Activated T-helper 1 cell treated with anti-CD3 and anti-CD28 coated beads, Interleukin-12 subunit alpha, Interleukin-12 subunit beta, Interleukin-2, Interleukin-4 antibody, amounts not matched to agents 30 ng/mL and 10 ng/mL and 1 ng/mL, durations not matched to agents 14 hours and 24 hours and 36 hours (primary cell): ENCODE measurements around the gene NCAPG2. TPM values are rescaled to one million over a fixed set of nuclear protein-coding genes. Genes with fewer than 3 reads are reported as not detected.

Experiments used
- DNase-seq: peaks from one replicate; pipeline ENCODE4 v3.0.0; 2021; ENCODE audit warnings: low spot score
- H3K27ac Mint-ChIP-seq: one replicate; pipeline ENCODE4 v1.8.0; 2021; ENCODE audit warnings: mild to moderate bottlenecking, mixed read lengths
- H3K27me3 Mint-ChIP-seq: one replicate; pipeline ENCODE4 v1.8.0; 2022; ENCODE audit warnings: mild to moderate bottlenecking, moderate library complexity, mixed read lengths; ENCODE audit not compliant: insufficient read depth
- H3K36me3 Mint-ChIP-seq: one replicate; pipeline ENCODE4 v1.8.0; 2021; ENCODE audit warnings: low read depth, mixed read lengths
- H3K4me1 Mint-ChIP-seq: one replicate; pipeline ENCODE4 v1.8.0; 2021; ENCODE audit warnings: low read depth, mixed read lengths
- H3K4me3 Mint-ChIP-seq: one replicate; pipeline ENCODE4 v1.8.0; 2021; ENCODE audit warnings: mild to moderate bottlenecking, moderate library complexity, mixed read lengths
- H3K9me3 Mint-ChIP-seq: one replicate; pipeline ENCODE4 v1.8.0; 2021; ENCODE audit warnings: mixed read lengths
- intact Hi-C: fragments of 100-400 bp; cut with micrococcal nuclease; formaldehyde crosslinking; loops from one replicate; pipeline ENCODE4 v1.15.1; 2024
- total RNA-seq: library from RNA; stranded (reverse); gene quantifications from 2 replicates; pipeline ENCODE4 v1.2.3, GENCODE V29; 2022

The NCAPG2 gene
- total RNA-seq, 1 donor from 2014 or later: 76.5 TPM

DNA sequence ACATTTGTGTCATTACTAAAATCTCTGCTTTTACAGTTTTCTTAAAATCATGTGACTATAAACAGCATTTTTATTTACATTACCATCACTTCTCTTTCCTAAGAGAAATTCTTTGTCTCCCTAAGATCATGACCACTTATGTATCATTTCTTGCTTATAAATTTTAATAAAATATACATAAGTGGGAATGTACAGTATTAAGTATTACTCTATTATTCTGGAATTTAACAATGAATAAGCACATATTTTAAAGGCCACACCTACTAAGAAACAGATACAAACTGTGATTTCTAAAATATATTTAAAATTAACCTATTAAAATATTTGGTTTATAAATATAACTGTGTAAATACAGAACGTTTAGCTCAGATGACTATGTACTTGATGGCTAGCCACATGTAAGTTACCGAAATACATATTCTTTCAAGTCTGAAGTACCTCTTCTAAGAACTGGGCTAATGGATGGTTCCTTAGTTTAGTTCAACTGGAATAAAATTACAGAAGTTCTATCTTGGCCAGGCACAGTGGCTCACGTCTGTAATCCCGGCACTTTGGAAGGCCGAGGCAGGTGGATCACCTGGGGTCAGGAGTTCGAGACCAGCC lies 83.7 kb downstream of the NCAPG2 start:
- Mint-ChIP-seq H3K4me3 (no peak overlapping the region), H3K36me3 (peaks cover 21% of the 10 kb centered on the region), H3K4me1 (no peaks in the 10 kb centered on the region), H3K9me3 (no peaks in the 10 kb centered on the region), H3K27me3 (no peaks in the 10 kb centered on the region), H3K27ac (no peak overlapping the region)
- intact Hi-C loops: no loop called here
- no peak for DNase-seq

DNA sequence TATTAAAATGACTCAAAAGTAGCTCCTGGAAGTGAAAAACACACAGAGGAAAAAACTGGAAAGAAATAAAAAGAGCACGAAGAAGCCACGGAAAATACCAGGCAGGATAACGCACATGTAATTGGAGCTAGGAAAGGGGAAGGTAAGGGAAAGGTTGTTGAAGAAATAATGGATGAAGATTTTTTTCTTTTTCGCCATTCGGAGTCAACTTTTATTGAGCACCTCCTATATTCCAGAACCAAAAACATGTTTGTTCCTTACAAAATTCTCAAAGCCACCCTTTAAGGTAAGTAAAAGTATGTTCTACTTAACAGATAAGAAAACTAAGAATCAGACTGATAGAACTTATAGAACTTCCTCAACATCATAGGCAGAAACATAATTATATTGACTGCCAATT lies 84.2 kb downstream of the NCAPG2 start:
- H3K4me1 Mint-ChIP-seq: no peaks in the 10 kb centered on the region
- DNase-seq: no peak
- peaks cover 21% of the 10 kb centered on the region for H3K36me3 Mint-ChIP-seq
- intact Hi-C loops: no loop called here
- H3K4me3 Mint-ChIP-seq: no peak overlapping the region
- H3K9me3 Mint-ChIP-seq: no peaks in the 10 kb centered on the region
- no peak overlapping the region for H3K27ac Mint-ChIP-seq
- no peaks in the 10 kb centered on the region for H3K27me3 Mint-ChIP-seq

DNA sequence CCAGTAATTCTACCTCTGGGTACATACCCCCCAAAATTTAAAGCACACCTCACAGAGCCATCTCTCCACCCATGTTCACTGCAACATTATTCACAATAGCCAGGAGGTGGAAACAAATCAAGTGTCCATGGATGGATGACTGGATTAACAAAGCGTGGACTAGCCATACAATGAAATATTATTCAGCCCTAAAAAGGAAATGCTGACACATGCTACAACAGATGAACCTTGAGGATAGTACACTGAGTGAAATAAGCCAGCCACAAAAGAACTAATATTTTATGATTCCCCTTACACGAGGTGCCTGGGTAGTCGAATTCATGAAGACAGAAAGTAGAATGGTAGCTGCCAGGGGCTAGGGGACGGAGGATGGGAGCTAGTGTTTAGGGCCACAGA lies 85.9 kb downstream of the NCAPG2 start:
- Mint-ChIP-seq H3K4me3 (no peak overlapping the region), H3K9me3 (no peaks in the 10 kb centered on the region), H3K27me3 (no peaks in the 10 kb centered on the region), H3K4me1 (no peaks in the 10 kb centered on the region), H3K27ac (no peak overlapping the region), H3K36me3 (peaks cover 18% of the 10 kb centered on the region)
- intact Hi-C loops: no loop called here
- DNase-seq: no peak

DNA sequence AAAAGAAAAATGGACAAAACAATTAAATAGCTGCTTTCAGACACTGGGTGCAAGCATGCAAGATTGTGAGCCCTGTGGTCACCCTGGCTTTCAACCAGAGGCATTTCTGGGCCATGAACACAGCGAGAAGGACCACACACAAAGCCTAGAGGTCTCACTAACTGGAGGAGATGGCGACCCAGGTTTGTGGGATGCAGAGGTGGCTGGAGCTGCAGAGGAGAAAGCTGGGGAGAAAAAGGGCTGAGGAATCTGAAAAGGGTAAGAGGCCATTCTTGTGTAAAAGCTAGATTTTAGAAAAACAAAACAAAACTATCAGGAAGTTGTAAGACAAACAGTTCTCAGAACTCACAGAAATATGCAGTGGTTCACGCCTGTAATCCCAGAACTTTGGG lies 86.9 kb downstream of the NCAPG2 start:
- Mint-ChIP-seq H3K27ac (no peak overlapping the region), H3K4me3 (no peak overlapping the region), H3K4me1 (no peaks in the 10 kb centered on the region), H3K9me3 (no peaks in the 10 kb centered on the region), H3K36me3 (peaks cover 10% of the 10 kb centered on the region), H3K27me3 (no peaks in the 10 kb centered on the region)
- intact Hi-C loops: no loop called here
- DNase-seq: no peak

DNA sequence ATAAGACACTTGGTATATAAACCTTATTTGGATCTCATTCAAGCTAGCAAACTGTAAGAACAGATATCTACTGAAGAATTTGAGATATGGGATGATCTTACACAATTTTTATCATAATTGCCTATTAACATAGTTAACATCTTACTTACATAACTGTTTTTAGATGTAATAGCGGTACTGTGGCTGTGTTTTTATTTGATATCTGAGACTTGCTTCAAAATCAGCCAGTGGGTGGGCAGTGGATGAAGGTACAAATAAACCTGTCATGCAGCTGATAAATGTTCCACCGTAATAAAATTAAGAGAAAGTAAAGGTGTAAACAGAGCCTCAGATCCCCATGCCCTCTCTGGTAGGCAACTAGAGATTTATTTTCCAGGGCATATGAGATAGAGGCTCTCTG lies 88.6 kb downstream of the NCAPG2 start:
- intact Hi-C loops: no loop called here
- Mint-ChIP-seq H3K4me1 (peaks cover 7% of the 10 kb centered on the region), H3K27me3 (no peaks in the 10 kb centered on the region), H3K9me3 (no peaks in the 10 kb centered on the region), H3K4me3 (no peak overlapping the region), H3K36me3 (peaks cover 15% of the 10 kb centered on the region), H3K27ac (no peak overlapping the region)
- no peak for DNase-seq

DNA sequence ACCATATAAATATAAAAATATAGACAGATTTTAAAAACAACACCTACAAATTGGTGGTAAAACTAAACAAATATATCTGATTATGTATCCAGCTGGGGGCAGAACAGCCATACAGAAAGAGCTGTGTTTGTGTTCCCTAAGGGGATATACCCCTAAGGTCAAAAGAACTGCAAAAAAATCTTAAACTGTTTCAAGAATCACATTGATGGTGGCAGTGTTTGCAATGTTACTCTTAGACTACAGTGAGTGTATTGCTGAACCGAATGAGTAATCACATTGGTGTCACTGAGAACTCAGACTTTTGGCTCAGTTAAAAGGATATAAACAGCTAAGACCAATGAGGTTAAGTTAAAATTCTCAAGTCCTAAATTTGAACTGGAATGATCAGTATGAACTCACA lies 89.9 kb downstream of the NCAPG2 start:
- H3K27me3 Mint-ChIP-seq: no peaks in the 10 kb centered on the region
- H3K27ac Mint-ChIP-seq: no peak overlapping the region
- H3K36me3 Mint-ChIP-seq: peaks cover 16% of the 10 kb centered on the region
- no peak for DNase-seq
- H3K9me3 Mint-ChIP-seq: no peaks in the 10 kb centered on the region
- H3K4me1 Mint-ChIP-seq: peaks cover 7% of the 10 kb centered on the region
- H3K4me3 Mint-ChIP-seq: no peak overlapping the region
- intact Hi-C loops: no loop called here

DNA sequence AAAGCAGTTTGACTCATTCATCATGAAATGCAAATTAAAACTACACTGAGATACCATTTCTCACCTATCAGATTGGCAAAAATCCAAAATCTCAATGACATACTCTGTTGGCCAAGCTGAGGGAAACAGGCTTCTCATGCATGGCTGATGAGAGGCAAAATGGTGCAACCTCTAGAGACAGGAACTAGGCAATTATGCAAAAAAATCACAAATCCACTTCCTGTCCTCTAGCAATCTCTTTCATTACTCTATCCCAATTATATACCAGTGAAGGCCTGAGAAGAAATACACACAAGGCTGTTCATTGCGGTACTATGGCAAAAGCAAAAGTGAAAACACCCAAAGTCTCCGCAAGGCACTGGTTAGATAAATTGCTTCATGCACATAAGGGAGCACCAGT lies 91.1 kb downstream of the NCAPG2 start:
- H3K9me3 Mint-ChIP-seq: no peaks in the 10 kb centered on the region
- DNase-seq: no peak
- H3K4me3 Mint-ChIP-seq: no peak overlapping the region
- H3K4me1 Mint-ChIP-seq: peaks cover 7% of the 10 kb centered on the region
- H3K27me3 Mint-ChIP-seq: no peaks in the 10 kb centered on the region
- H3K27ac Mint-ChIP-seq: no peak overlapping the region
- intact Hi-C loops: no loop called here
- H3K36me3 Mint-ChIP-seq: peaks cover 18% of the 10 kb centered on the region

DNA sequence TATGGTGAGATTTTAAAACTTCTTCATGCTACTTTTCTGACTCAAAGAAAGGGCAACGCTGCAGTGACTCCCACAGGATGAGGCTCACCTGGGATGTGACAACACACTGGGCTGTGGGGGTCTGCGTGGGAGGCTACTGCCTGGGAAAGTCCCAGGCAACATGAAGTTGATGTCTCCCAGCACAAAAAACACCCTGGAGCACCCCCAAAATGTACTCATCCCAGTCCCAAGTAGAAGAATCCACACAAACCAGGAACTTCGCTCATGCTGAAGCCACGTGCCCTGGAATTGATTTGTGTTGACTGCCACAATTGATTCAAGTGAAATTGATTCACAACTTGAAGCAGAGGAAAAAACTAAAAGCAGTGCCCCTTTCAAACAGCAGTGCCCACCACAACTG lies 92.1 kb downstream of the NCAPG2 start:
- no peak for DNase-seq
- Mint-ChIP-seq H3K9me3 (no peaks in the 10 kb centered on the region), H3K4me1 (peaks cover 7% of the 10 kb centered on the region), H3K4me3 (no peak overlapping the region), H3K27ac (no peak overlapping the region), H3K36me3 (peaks cover 17% of the 10 kb centered on the region), H3K27me3 (no peaks in the 10 kb centered on the region)
- intact Hi-C loops: no loop called here

DNA sequence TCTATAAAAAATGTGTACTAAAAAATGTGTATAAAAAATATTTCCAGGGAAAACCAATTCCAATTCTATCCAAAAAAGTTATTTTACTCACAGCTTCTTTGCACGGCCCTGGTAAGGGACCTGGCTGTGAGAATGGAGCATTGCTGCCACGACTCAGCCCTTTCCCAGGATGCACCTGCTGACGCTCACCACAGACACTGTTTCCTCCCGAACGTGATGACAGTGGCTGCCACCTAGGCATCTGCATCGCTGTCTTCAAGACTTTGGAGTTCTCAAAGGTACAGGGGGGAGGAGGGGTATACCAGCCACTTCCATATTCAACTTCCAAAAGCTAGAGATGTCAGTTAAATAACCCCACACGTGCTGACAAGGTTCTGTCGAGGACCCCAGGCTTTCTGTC lies 93.1 kb downstream of the NCAPG2 start:
- no peak overlapping the region for H3K27ac Mint-ChIP-seq
- no peak overlapping the region for H3K4me3 Mint-ChIP-seq
- no peaks in the 10 kb centered on the region for H3K27me3 Mint-ChIP-seq
- peaks cover 7% of the 10 kb centered on the region for H3K4me1 Mint-ChIP-seq
- DNase-seq: no peak
- no peaks in the 10 kb centered on the region for H3K9me3 Mint-ChIP-seq
- H3K36me3 Mint-ChIP-seq: peaks cover 16% of the 10 kb centered on the region
- intact Hi-C loops: no loop called here

DNA sequence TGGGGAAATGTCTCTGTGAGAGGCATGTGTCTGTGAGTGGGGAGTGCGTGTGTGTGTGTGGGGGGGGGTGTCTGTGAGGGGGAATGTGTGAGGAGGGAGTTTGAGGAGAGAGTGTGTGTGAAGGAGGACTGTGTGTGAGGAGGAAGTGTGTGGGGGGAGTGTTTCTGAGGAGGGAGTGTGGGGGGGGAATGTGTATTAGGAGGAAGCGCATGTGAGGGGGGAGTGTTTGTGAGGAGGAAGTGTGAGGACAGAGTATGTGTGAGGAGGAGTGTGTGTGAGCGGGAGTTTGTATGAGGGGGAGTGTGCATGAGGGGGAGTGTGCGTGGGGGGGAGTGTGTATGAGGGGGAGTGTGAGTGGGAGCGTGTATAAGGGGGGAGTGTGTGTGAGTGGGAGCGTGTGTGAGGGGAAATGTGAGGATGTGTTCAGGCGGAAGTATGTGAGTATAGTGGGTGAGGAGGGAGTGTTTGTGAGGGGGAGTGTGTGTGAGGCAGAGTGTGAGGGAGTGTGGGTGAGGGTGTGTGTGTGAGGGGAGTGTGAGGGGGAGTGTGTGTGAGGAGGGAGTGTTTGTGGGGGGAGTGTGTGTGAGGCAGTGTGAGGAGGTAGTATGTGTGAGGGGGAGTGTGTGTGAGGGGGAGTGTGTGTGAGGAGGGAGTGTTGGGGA lies 95.2 kb downstream of the NCAPG2 start:
- Mint-ChIP-seq H3K27ac (no peak overlapping the region), H3K36me3 (peaks cover 13% of the 10 kb centered on the region), H3K4me1 (peaks cover 7% of the 10 kb centered on the region), H3K9me3 (no peaks in the 10 kb centered on the region), H3K4me3 (no peak overlapping the region), H3K27me3 (no peaks in the 10 kb centered on the region)
- DNase-seq: no peak
- intact Hi-C loops: no loop called here

DNA sequence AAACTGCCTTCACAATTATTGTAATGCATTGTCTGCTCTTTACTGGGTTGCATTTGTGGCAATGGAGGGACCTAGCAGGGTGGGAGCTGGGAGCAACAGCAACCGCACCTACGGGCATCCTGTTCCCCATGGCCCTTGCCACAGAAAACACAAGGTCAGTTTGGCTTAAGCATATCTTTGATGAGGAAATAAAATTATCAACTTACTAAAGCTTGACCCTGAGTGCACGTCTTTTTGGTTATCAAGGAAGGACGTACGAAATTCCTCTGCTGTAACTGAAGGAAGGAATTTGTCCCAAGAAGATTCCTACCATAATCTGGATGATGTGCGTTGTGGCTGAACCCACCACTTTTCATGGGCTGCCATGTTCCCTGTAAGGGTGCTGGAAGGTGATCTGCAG lies 97.0 kb downstream of the NCAPG2 start:
- intact Hi-C loops: no loop called here
- Mint-ChIP-seq H3K27ac (no peak overlapping the region), H3K27me3 (no peaks in the 10 kb centered on the region), H3K36me3 (peaks cover 13% of the 10 kb centered on the region), H3K4me1 (peaks cover 7% of the 10 kb centered on the region), H3K4me3 (no peak overlapping the region), H3K9me3 (no peaks in the 10 kb centered on the region)
- DNase-seq: no peak

DNA sequence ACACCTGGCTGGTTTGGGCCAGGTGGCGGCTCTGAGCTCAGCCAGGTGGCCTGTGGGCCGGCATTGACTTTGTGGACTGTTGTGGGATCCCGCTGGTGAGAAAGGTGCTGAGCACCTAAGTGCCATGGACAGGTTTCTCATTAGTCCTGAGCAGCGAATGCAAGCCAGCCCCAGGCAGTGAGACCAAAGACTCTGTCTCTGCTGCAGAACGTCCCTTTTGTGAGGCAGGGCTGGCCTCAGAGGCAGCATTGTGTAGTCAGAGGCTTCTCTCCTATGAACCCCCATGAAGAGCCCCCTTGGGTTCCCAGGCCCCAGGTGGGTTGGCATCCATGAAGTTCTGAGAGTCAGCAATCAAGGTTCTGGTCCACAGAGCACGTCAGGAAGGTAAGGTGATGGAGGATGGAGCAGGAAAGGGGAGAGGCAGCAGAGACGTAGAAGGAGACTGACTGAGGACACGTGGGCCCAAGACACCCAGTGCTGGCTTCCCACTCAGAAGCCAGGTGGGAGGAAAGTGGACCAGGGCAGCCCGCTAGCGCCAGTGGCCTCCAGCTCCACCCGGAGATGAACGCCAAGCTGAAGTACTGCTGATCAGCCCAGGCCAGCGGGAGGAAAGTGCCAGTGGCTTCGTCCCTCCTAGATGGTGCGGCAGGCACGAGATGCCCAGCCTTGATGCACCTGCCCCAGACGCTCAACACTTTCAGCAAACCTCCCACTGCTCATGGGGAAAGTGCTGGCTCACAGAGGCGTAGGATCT lies 97.8 kb downstream of the NCAPG2 start:
- H3K9me3 Mint-ChIP-seq: no peaks in the 10 kb centered on the region
- H3K27me3 Mint-ChIP-seq: no peaks in the 10 kb centered on the region
- H3K36me3 Mint-ChIP-seq: peaks cover 10% of the 10 kb centered on the region
- DNase-seq: no peak
- intact Hi-C loops: no loop called here
- H3K4me3 Mint-ChIP-seq: no peak overlapping the region
- no peak overlapping the region for H3K27ac Mint-ChIP-seq
- H3K4me1 Mint-ChIP-seq: peaks cover 5% of the 10 kb centered on the region

DNA sequence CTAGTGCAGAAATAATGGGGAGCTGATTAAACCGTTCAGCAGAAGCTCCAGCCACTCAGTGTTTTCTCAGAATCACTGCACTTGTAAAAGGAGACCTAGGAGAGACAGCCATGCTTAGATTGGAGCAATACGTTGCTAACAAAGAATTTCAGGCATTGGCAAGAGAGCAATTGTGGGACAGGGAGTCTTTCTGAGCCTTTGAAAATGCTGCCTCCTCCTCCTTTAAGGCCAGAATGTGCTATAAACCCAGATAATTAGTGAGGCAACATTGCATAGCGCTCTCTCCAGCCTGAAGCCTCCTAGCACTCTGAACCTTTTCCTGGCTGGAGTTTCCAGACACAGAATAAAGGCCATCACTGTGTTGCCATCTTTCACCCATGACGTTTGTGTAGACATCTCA lies 98.5 kb downstream of the NCAPG2 start:
- DNase-seq: no peak
- Mint-ChIP-seq H3K4me3 (no peak overlapping the region), H3K9me3 (no peaks in the 10 kb centered on the region), H3K4me1 (no peaks in the 10 kb centered on the region), H3K36me3 (peaks cover 8% of the 10 kb centered on the region), H3K27me3 (no peaks in the 10 kb centered on the region), H3K27ac (no peak overlapping the region)
- intact Hi-C loops: no loop called here
